IMR-90 (cell line): ENCODE measurements around the gene PTH1R. TPM values are rescaled to one million over a fixed set of nuclear protein-coding genes. Genes with fewer than 3 reads are reported as not detected.

Source experiments
- ATAC-seq: fragments of 200-7000 bp; cut with Tn5 transposase; 2 replicates; pipeline ENCODE4 v1.9.1; 2020; ENCODE audit warnings: low read depth, mild to moderate bottlenecking, moderate library complexity
- BruUV-seq: library from RNA; stranded (reverse); fragments of 400-500 nt; replicated peaks from 2 replicates; lab custom pipeline; 2021; lab: Mats Ljungman, UMichigan
- CTCF ChIA-PET: fragments of 300-600 bp; formaldehyde crosslinking; extraction: SDS; loops from one replicate; lab custom pipeline; 2021; ENCODE audit warnings: antibody characterized with exemption; lab: Yijun Ruan, JAX
- POLR2A ChIA-PET: fragments of 300-600 bp; sonication (Branson Sonifier 250); formaldehyde crosslinking; loops from one replicate; lab custom pipeline; 2022; ENCODE audit warnings: antibody characterized with exemption; ENCODE audit not compliant: unreplicated experiment; lab: Charles Lee
- DNase-seq: peaks from one replicate; pipeline ENCODE4 v3.0.0; 2013
- H2AFZ ChIP-seq: replicated peaks from 2 replicates; pipeline ENCODE3; 2013; ENCODE audit warnings: low read length, mild to moderate bottlenecking; ENCODE audit not compliant: poor library complexity
- H2AK5ac ChIP-seq: 2 replicates; pipeline ENCODE4 v1.6.1; 2013; ENCODE audit warnings: low read depth, low read length, inconsistent platforms
- H2AK9ac ChIP-seq: replicated peaks from 2 replicates; pipeline ENCODE3; 2013; ENCODE audit warnings: mild to moderate bottlenecking, low read depth, low read length, moderate library complexity; ENCODE audit not compliant: poor library complexity
- H2BK120ac ChIP-seq: 2 replicates; pipeline ENCODE4 v1.6.1; 2013; ENCODE audit warnings: low read depth, low read length, inconsistent platforms
- H2BK15ac ChIP-seq: 3 replicates; pipeline ENCODE4 v1.6.1; 2013; ENCODE audit warnings: low read depth, low read length, inconsistent platforms
- H2BK20ac ChIP-seq: 2 replicates; pipeline ENCODE4 v1.6.1; 2013; ENCODE audit warnings: low read depth, mild to moderate bottlenecking, inconsistent platforms, low read length, moderate library complexity
- H2BK5ac ChIP-seq: 2 replicates; pipeline ENCODE4 v1.6.1; 2013; ENCODE audit warnings: mild to moderate bottlenecking, low read depth, low read length, inconsistent platforms; ENCODE audit not compliant: poor library complexity, severe bottlenecking
- H3K14ac ChIP-seq: replicated peaks from 2 replicates; pipeline ENCODE4 v1.6.1; 2013; ENCODE audit warnings: low read depth, low read length, inconsistent platforms
- H3K18ac ChIP-seq: 2 replicates; pipeline ENCODE4 v1.6.1; 2013; ENCODE audit warnings: low read depth, low read length, control low read depth
- H3K23ac ChIP-seq: 2 replicates; pipeline ENCODE4 v1.6.1; 2013; ENCODE audit warnings: low read depth, low read length, inconsistent platforms
- H3K27ac ChIP-seq: 2 replicates; pipeline ENCODE4 v1.5.1; 2013; ENCODE audit warnings: mild to moderate bottlenecking, control low read depth, low read length; ENCODE audit not compliant: insufficient read depth
- H3K27me3 ChIP-seq: 2 replicates; pipeline ENCODE4 v1.6.1; 2013; ENCODE audit warnings: low read length; ENCODE audit not compliant: control insufficient read depth, insufficient read depth
- H3K36me3 ChIP-seq: 2 replicates; pipeline ENCODE4 v1.6.1; 2013; ENCODE audit warnings: low read length, mixed read lengths; ENCODE audit not compliant: control insufficient read depth, insufficient read depth
- H3K4ac ChIP-seq: 2 replicates; pipeline ENCODE4 v1.6.1; 2013; ENCODE audit warnings: low read depth, low read length, inconsistent platforms
- H3K4me1 ChIP-seq: 2 replicates; pipeline ENCODE4 v1.6.1; 2013; ENCODE audit warnings: low read length, mixed read lengths; ENCODE audit not compliant: control insufficient read depth, insufficient read depth
- H3K4me2 ChIP-seq: 2 replicates; pipeline ENCODE4 v1.6.1; 2013; ENCODE audit warnings: low read depth, mild to moderate bottlenecking, control low read depth, low read length, moderate library complexity
- H3K4me3 ChIP-seq: 2 replicates; pipeline ENCODE4 v1.5.1; 2013; ENCODE audit warnings: low read depth, mild to moderate bottlenecking, control low read depth, low read length, moderate library complexity; ENCODE audit not compliant: insufficient read depth
- H3K56ac ChIP-seq: 2 replicates; pipeline ENCODE4 v1.6.1; 2013; ENCODE audit warnings: low read length, inconsistent platforms; ENCODE audit not compliant: insufficient read depth; ENCODE audit errors: extremely low read depth
- H3K79me1 ChIP-seq, 2 experiments: 2 replicates each; pipeline ENCODE4 v1.6.1; 2013; ENCODE audit warnings: low read length in 2 of 2, inconsistent platforms in 1 of 2, low read depth in 1 of 2
- H3K9ac ChIP-seq: 2 replicates; pipeline ENCODE4 v1.6.1; 2013; ENCODE audit warnings: low read depth, low read length, control low read depth
- H3K9me1 ChIP-seq: 2 replicates; pipeline ENCODE4 v1.6.1; 2013; ENCODE audit warnings: low read length, inconsistent platforms; ENCODE audit not compliant: insufficient read depth
- H3K9me3 ChIP-seq: 2 replicates; pipeline ENCODE4 v1.6.1; 2013; ENCODE audit warnings: low read length; ENCODE audit not compliant: control insufficient read depth, insufficient read depth
- H4K20me1 ChIP-seq: 2 replicates; pipeline ENCODE4 v1.6.1; 2013; ENCODE audit warnings: low read length, inconsistent platforms; ENCODE audit not compliant: insufficient read depth
- H4K5ac ChIP-seq: 2 replicates; pipeline ENCODE4 v1.6.1; 2013; ENCODE audit warnings: mild to moderate bottlenecking, low read depth, low read length, control low read depth
- H4K8ac ChIP-seq, 2 experiments: 2 replicates each; pipeline ENCODE4 v1.6.1; 2013; ENCODE audit warnings: low read depth in 2 of 2, low read length in 2 of 2, control low read depth in 1 of 2, inconsistent platforms in 1 of 2
- H4K91ac ChIP-seq: 2 replicates; pipeline ENCODE4 v1.6.1; 2013; ENCODE audit warnings: low read depth, low read length, inconsistent platforms; ENCODE audit not compliant: insufficient read depth
- BHLHE40 ChIP-seq: fragments of 150-350 bp; IDR thresholded peaks from 2 replicates; pipeline ENCODE4 v1.6.1; 2016; ENCODE audit warnings: mild to moderate bottlenecking, low read depth, low read length
- CEBPB ChIP-seq: IDR thresholded peaks from 2 replicates; pipeline ENCODE4 v1.6.1; 2012; ENCODE audit warnings: low read depth, low read length, improper control_type of control experiment
- CHD1 ChIP-seq: IDR thresholded peaks from 2 replicates; pipeline ENCODE4 v1.6.1; 2012; ENCODE audit warnings: low read depth, low read length, improper control_type of control experiment
- CTCF ChIP-seq: conservative IDR thresholded peaks from 2 replicates; pipeline ENCODE4 v1.5.1; 2012; ENCODE audit warnings: mild to moderate bottlenecking, low read depth, low read length, improper control_type of control experiment
- FOS ChIP-seq: fragments of 150-350 bp; IDR thresholded peaks from 2 replicates; pipeline ENCODE4 v1.6.1; 2016; ENCODE audit warnings: low read depth, low read length
- MAFK ChIP-seq: IDR thresholded peaks from 2 replicates; pipeline ENCODE4 v1.6.1; 2012; ENCODE audit warnings: low read depth, low read length, improper control_type of control experiment
- MAZ ChIP-seq: IDR thresholded peaks from 2 replicates; pipeline ENCODE4 v1.6.1; 2012; ENCODE audit warnings: low read depth, mild to moderate bottlenecking, low read length, improper control_type of control experiment, moderate library complexity, borderline replicate concordance
- MXI1 ChIP-seq: IDR thresholded peaks from 2 replicates; pipeline ENCODE4 v1.6.1; 2012; ENCODE audit warnings: low read depth, mild to moderate bottlenecking, low read length, moderate library complexity, borderline replicate concordance
- NFE2L2 ChIP-seq: fragments of 150-350 bp; IDR thresholded peaks from 2 replicates; pipeline ENCODE4 v1.6.1; 2016; ENCODE audit warnings: low read depth, mild to moderate bottlenecking, low read length
- POLR2A ChIP-seq: IDR thresholded peaks from 2 replicates; pipeline ENCODE4 v1.6.1; 2012; ENCODE audit warnings: mild to moderate bottlenecking, low read depth, low read length
- RAD21 ChIP-seq: IDR thresholded peaks from 2 replicates; pipeline ENCODE4 v1.6.1; 2012; ENCODE audit warnings: low read length, improper control_type of control experiment
- RCOR1 ChIP-seq: IDR thresholded peaks from 2 replicates; pipeline ENCODE4 v1.6.1; 2012; ENCODE audit warnings: mild to moderate bottlenecking, low read length, improper control_type of control experiment; ENCODE audit not compliant: insufficient replicate concordance
- RFX5 ChIP-seq: IDR thresholded peaks from 2 replicates; pipeline ENCODE4 v1.8.0; 2012; ENCODE audit warnings: low read depth, mild to moderate bottlenecking, low read length, moderate library complexity
- SMC3 ChIP-seq: fragments of 150-350 bp; IDR thresholded peaks from 2 replicates; pipeline ENCODE4 v1.6.1; 2016; ENCODE audit warnings: low read depth, mild to moderate bottlenecking, antibody characterized with exemption, low read length, moderate library complexity
- USF2 ChIP-seq: fragments of 150-350 bp; IDR thresholded peaks from 2 replicates; pipeline ENCODE4 v1.6.1; 2017; ENCODE audit warnings: mild to moderate bottlenecking, antibody characterized with exemption, low read length, low read depth
- WGBS, 2 experiments: methylation state at CpG; one replicate each; pipeline versions ENCODE4 v1.1.5 to v1.1.7; 2013; ENCODE audit warnings: missing lambda C conversion rate in 2 of 2; ENCODE audit not compliant: insufficient read length in 1 of 2; ENCODE audit errors: extremely low coverage in 2 of 2; 5-methylcytosine and 5-hydroxymethylcytosine counted together
- dilution Hi-C: fragments of 300-500 bp; cut with HindIII; formaldehyde crosslinking; loops from one replicate; pipeline ENCODE4 v1.14.3; 2018; ENCODE audit warnings: low sequenced_read_pairs; ENCODE audit not compliant: unreplicated experiment
- in situ Hi-C: fragments of 300-500 bp; cut with MboI; formaldehyde crosslinking; loops from 3 replicates; pipeline ENCODE4 v1.14.3; 2019; ENCODE audit warnings: low sequenced_read_pairs, inconsistent platforms, mixed read lengths
- intact Hi-C: fragments of 100-400 bp; cut with micrococcal nuclease; formaldehyde crosslinking; loops from 2 replicates; pipeline ENCODE4 v1.10.0; 2022
- polyA plus RNA-seq, 3 experiments: library from polyadenylated mRNA; depleted of rRNA; stranded (reverse); fragments of >200 nt; gene quantifications; 2 replicates each; pipeline ENCODE4 v1.2.3, GENCODE V29; 2012; ENCODE audit warnings: low replicate concordance in 1 of 3
- total RNA-seq: library from RNA; depleted of rRNA; stranded (reverse); fragments of >200 nt; gene quantifications from 2 replicates; pipeline ENCODE4 v1.2.3, GENCODE V29; 2012

PTH1R gene
- total and polyA plus RNA-seq, 2 of the 4 experiments (the other 2 are of a cell fraction): 0.15 to 0.18 TPM

GRCh38 chr3:46864061-46864881 is 13.2 kb upstream of the PTH1R start:
- Histone ChIP-seq H3K18ac (no peak overlapping the region), H3K4me2 (no peak overlapping the region), H3K4me1 (no peaks in the 10 kb centered on the region; the same call in 1 of the 2 replicates), H3K79me1 (no peaks in the 10 kb centered on the region), H3K56ac (no peak overlapping the region), H2BK5ac (no peak overlapping the region), H4K91ac (no peak overlapping the region), H3K27me3 (peaks cover 28% of the 10 kb centered on the region; the same call in 1 of the 2 replicates), H3K9me1 (no peaks in the 10 kb centered on the region; the same call in 1 of the 2 replicates), H3K4ac (no peak overlapping the region), H3K27ac (no peak overlapping the region), H3K23ac (no peak overlapping the region), H4K8ac (no peak overlapping the region), H4K20me1 (no peaks in the 10 kb centered on the region), H4K5ac (no peak overlapping the region), H3K4me3 (no peak overlapping the region), H2BK15ac (no peak overlapping the region), H2AFZ (no peak overlapping the region), H3K9me3 (no peaks in the 10 kb centered on the region), H3K14ac (no peak overlapping the region), H2BK120ac (no peak overlapping the region), H2AK5ac (no peak overlapping the region), H2AK9ac (no peak overlapping the region), H3K9ac (no peak overlapping the region), H2BK20ac (no peak overlapping the region), H3K36me3 (no peaks in the 10 kb centered on the region)
- ChIA-PET CTCF (no interaction called here), POLR2A (no interaction called here)
- dilution Hi-C loops (no loop called here), in situ Hi-C loops (no loop called here), intact Hi-C loops (no loop called here)
- DNase-seq (no peak), ATAC-seq (no peak)
- no TSS peak for BruUV-seq
- WGBS, 2 experiments: 39% methylated on average over 3 of the region's 10 CpGs; no CpG with 5 or more reads in 1 of the 2 experiments
- TF ChIP-seq USF2 (no peak), RCOR1 (no peak), MAFK (no peak), CTCF (no peak), MAZ (no peak), POLR2A (no peak), FOS (no peak), RAD21 (no peak), CEBPB (no peak), SMC3 (no peak), MXI1 (no peak), BHLHE40 (no peak), CHD1 (no peak), NFE2L2 (no peak), RFX5 (no peak)
